ENCODE results near the gene SPAG17.

- TF ChIP-seq EZH2phosphoT487 (IDR thresholded peaks at IDR 0.05) (no peak), CTCF (IDR thresholded peaks at IDR 0.05) (no peak), EZH2 (IDR thresholded peaks at IDR 0.05) (no peak)
Measured at GRCh38 chr1:118210723-118211110, 25.7 kb upstream of the SPAG17 start.
